Measurements from ENCODE around the gene AFF3. TPM values are rescaled to one million over a fixed set of nuclear protein-coding genes. Genes with fewer than 3 reads are reported as not detected.

The AFF3 gene
- total and polyA plus RNA-seq, 2 donors (not counting 3 experiments of a cell fraction or from before 2014, with no cell fraction given), result 0.06 to 0.07 TPM

GRCh38 chr2:99656994-99657393 is 485.4 kb downstream of the AFF3 start:
- dilution Hi-C loops (cut with MboI; ENCODE audit: extremely low pct_ligation_motif_present, low sequenced_read_pairs), result no loop called here
- H3K9ac ChIP-seq (replicated peaks; ENCODE audit: extremely low read depth, insufficient read depth, low read length), result no peak overlapping the region
- H3K4me1 ChIP-seq (ENCODE audit: control insufficient read depth, extremely low read depth, insufficient read depth, low read length), result no peaks in the 10 kb centered on the region
- H3K79me2 ChIP-seq (ENCODE audit: control insufficient read depth, insufficient read depth, low read length), result no peaks in the 10 kb centered on the region
- H3K9me3 ChIP-seq (replicated peaks; ENCODE audit: control insufficient read depth, insufficient read depth, low read length), result no peaks in the 10 kb centered on the region
- no peak for DNase-seq (ENCODE audit: low read depth, low spot score)
- no peak for FAIRE-seq
- TF ChIP-seq JUN (IDR thresholded peaks at IDR 0.05; ENCODE audit: borderline replicate concordance, insufficient read depth, insufficient read length, low read depth), result no peak
- TF ChIP-seq, protein P1, sequence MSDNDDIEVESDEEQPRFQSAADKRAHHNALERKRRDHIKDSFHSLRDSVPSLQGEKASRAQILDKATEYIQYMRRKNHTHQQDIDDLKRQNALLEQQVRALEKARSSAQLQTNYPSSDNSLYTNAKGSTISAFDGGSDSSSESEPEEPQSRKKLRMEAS (IDR thresholded peaks at IDR 0.05; ENCODE audit: insufficient read depth, insufficient read length), result no peak
- TF ChIP-seq FOS (IDR thresholded peaks at IDR 0.05; ENCODE audit: borderline replicate concordance, insufficient read depth, low read length), result no peak
- no peak for TF ChIP-seq CTCF (IDR thresholded peaks at IDR 0.05; ENCODE audit: extremely low read depth in 1 of 2, insufficient read depth in 1 of 2, low read depth in 1 of 2, low read length in 2 of 2)
- TF ChIP-seq GATA2 (IDR thresholded peaks at IDR 0.05; ENCODE audit: insufficient read depth, insufficient read length, low read depth, low read length), result no peak
- no peak for TF ChIP-seq POLR2A (IDR thresholded peaks at IDR 0.05; ENCODE audit: low read depth, low read length)
- no peak for TF ChIP-seq POLR2AphosphoS5 (IDR thresholded peaks at IDR 0.05; ENCODE audit: insufficient read depth, low read depth, low read length)
- no peak for TF ChIP-seq MYC (IDR thresholded peaks at IDR 0.05; ENCODE audit: low read depth, low read length)
- TF ChIP-seq EZH2 (IDR thresholded peaks at IDR 0.05; ENCODE audit: borderline replicate concordance, low read depth, low read length, severe bottlenecking), result no peak
- no TSS peak for BruUV-seq (replicated peaks)
- H3K27me3 ChIP-seq (ENCODE audit: control insufficient read depth in 2 of 2, insufficient read depth in 2 of 2, low read length in 2 of 2), result no peaks in the 10 kb centered on the region
- H3K4me2 ChIP-seq (ENCODE audit: insufficient read depth, low read length), result no peak overlapping the region
- H4K20me1 ChIP-seq (replicated peaks; ENCODE audit: control insufficient read depth, extremely low read depth, insufficient read depth, low read length), result no peaks in the 10 kb centered on the region
- H3K36me3 ChIP-seq (ENCODE audit: control insufficient read depth in 2 of 2, extremely low read depth in 1 of 2, insufficient read depth in 2 of 2, low read length in 2 of 2), result no peaks in the 10 kb centered on the region
- CTCF ChIA-PET, result no interaction called here
- no peak overlapping the region for H3K4me3 ChIP-seq (replicated peaks in 1 of 3; ENCODE audit: insufficient read depth in 1 of 3, low read depth in 1 of 3, low read length in 3 of 3)
- no peak overlapping the region for H3K27ac ChIP-seq (ENCODE audit: insufficient read depth, low read depth, low read length)
- intact Hi-C loops (cut with micrococcal nuclease), result no loop called here
- POLR2A ChIA-PET, result no interaction called here
- H3K9me1 ChIP-seq (replicated peaks; ENCODE audit: control insufficient read depth, extremely low read depth, insufficient read depth, low read length), result no peaks in the 10 kb centered on the region
- H2AFZ ChIP-seq (ENCODE audit: low read depth, low read length), result no peak overlapping the region
